OCI-LY3 (cell line): ENCODE data around the gene TAGLN2.
A peak's percentile ranks its signal among the peaks of the same experiment; 100 is the strongest.

Experiments used
- H2AFZ ChIP-seq: fragments of 200-600, 300-600 bp; shearing (Covaris generic); 2 replicates; pipeline ENCODE4 v1.6.0; 2014; ENCODE audit warnings: antibody characterized with exemption, low read depth, low read length
- H3K27ac ChIP-seq: fragments of 200-600, 300-600 bp; sonication (generic); 2 replicates; pipeline ENCODE4 v1.5.1; 2014; ENCODE audit warnings: mild to moderate bottlenecking, low read length, moderate library complexity, mixed read lengths
- H3K27me3 ChIP-seq: fragments of 200-600, 300-600 bp; sonication (generic); 2 replicates; pipeline ENCODE4 v1.6.1; 2014; ENCODE audit warnings: low read depth, low read length, mixed read lengths
- H3K36me3 ChIP-seq: fragments of 200-600, 300-600 bp; sonication (generic); replicated peaks from 2 replicates; pipeline ENCODE3; 2014; ENCODE audit warnings: low read depth, low read length, mixed read lengths
- H3K4me1 ChIP-seq: fragments of 300-600, 200-600 bp; sonication (generic); 2 replicates; pipeline ENCODE4 v1.6.1; 2014; ENCODE audit warnings: low read length, mixed read lengths
- H3K4me2 ChIP-seq: fragments of 200-600, 300-600 bp; sonication (generic); 2 replicates; pipeline ENCODE4 v1.6.1; 2014; ENCODE audit warnings: low read length, mixed read lengths
- H3K4me3 ChIP-seq: fragments of 300-600, 200-600 bp; sonication (generic); 2 replicates; pipeline ENCODE4 v1.5.1; 2014; ENCODE audit warnings: antibody characterized with exemption, mild to moderate bottlenecking, low read length, moderate library complexity
- H3K79me2 ChIP-seq: fragments of 300-600, 200-600 bp; shearing (Covaris generic); 2 replicates; pipeline ENCODE4 v1.6.1; 2014; ENCODE audit warnings: mild to moderate bottlenecking, low read length, mixed read lengths
- H3K9ac ChIP-seq: fragments of 300-600, 200-600 bp; shearing (Covaris generic); 2 replicates; pipeline ENCODE4 v1.6.0; 2014; ENCODE audit warnings: mild to moderate bottlenecking, low read length, moderate library complexity
- H3K9me3 ChIP-seq: fragments of 200-600, 300-600 bp; shearing (Covaris generic); 2 replicates; pipeline ENCODE4 v1.6.1; 2014; ENCODE audit warnings: low read length, mixed read lengths; ENCODE audit not compliant: insufficient read depth
- H4K20me1 ChIP-seq: fragments of 200-600, 300-600 bp; sonication (generic); 2 replicates; pipeline ENCODE4 v1.6.1; 2016; ENCODE audit warnings: low read length, mixed read lengths; ENCODE audit not compliant: insufficient read depth
- EZH2phosphoT487 ChIP-seq: fragments of 200-600 bp; shearing (Covaris generic); IDR thresholded peaks from 2 replicates; pipeline ENCODE4 v1.6.1; 2018; ENCODE audit warnings: antibody characterized with exemption, mixed run types, low read depth
- TF ChIP-seq, protein P1 (sequence below): fragments of 200-600, 300-600 bp; sonication (generic); IDR thresholded peaks from 2 replicates; pipeline ENCODE4 v1.5.1; 2014; ENCODE audit warnings: antibody characterized with exemption, low read length, low read depth

The TAGLN2 gene

DNA sequence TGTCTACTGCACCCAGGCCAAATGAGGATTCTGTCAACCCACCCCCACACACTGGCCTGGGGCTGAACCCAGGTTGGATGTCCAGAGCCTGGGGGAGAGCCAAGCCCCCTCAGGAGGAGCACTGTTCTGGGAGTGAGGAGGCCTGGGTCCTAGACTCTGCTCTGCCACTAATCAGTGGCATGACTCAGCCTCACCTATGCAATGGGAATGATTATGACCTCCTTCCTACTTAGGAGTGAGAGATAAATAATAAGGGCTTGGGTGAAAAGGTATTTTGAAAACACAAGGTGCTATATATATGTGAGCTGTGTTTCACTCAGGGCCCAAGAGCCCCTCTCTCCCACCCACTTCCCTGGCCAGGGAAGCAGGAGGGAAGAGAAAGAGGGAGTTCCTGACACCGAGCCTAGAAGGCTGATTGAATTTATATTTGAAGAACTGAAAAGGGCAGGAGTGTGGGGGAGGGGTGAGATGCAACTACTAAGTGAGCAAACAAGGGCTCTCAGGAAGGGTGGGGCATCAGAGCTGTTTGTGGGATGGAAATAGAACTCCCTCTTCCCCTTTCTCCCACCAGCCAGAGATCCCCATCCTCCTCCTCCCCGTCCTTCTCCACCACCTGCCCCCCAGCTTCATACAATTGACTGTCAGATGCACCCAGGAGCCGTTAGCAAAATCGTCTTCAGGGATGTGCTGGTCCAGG, 11.9 kb upstream of the TAGLN2 start:
- Histone ChIP-seq H3K4me2 (peak overlapping the region; percentile 91), H2AFZ (no peak overlapping the region), H3K27ac (peak overlapping the region; percentile 2; the same call in 1 of the 2 replicates), H4K20me1 (peaks cover 5% of the 10 kb centered on the region), H3K36me3 (no peaks in the 10 kb centered on the region), H3K9ac (peak overlapping the region; percentile 50; the same call in 1 of the 2 replicates), H3K4me1 (peaks cover 56% of the 10 kb centered on the region), H3K9me3 (no peaks in the 10 kb centered on the region), H3K27me3 (peaks cover 15% of the 10 kb centered on the region; the same call in 1 of the 2 replicates), H3K4me3 (peak overlapping the region; percentile 56), H3K79me2 (no peaks in the 10 kb centered on the region)
- TF ChIP-seq, protein P1, sequence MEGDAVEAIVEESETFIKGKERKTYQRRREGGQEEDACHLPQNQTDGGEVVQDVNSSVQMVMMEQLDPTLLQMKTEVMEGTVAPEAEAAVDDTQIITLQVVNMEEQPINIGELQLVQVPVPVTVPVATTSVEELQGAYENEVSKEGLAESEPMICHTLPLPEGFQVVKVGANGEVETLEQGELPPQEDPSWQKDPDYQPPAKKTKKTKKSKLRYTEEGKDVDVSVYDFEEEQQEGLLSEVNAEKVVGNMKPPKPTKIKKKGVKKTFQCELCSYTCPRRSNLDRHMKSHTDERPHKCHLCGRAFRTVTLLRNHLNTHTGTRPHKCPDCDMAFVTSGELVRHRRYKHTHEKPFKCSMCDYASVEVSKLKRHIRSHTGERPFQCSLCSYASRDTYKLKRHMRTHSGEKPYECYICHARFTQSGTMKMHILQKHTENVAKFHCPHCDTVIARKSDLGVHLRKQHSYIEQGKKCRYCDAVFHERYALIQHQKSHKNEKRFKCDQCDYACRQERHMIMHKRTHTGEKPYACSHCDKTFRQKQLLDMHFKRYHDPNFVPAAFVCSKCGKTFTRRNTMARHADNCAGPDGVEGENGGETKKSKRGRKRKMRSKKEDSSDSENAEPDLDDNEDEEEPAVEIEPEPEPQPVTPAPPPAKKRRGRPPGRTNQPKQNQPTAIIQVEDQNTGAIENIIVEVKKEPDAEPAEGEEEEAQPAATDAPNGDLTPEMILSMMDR = no peak
- no peak for TF ChIP-seq EZH2phosphoT487

DNA sequence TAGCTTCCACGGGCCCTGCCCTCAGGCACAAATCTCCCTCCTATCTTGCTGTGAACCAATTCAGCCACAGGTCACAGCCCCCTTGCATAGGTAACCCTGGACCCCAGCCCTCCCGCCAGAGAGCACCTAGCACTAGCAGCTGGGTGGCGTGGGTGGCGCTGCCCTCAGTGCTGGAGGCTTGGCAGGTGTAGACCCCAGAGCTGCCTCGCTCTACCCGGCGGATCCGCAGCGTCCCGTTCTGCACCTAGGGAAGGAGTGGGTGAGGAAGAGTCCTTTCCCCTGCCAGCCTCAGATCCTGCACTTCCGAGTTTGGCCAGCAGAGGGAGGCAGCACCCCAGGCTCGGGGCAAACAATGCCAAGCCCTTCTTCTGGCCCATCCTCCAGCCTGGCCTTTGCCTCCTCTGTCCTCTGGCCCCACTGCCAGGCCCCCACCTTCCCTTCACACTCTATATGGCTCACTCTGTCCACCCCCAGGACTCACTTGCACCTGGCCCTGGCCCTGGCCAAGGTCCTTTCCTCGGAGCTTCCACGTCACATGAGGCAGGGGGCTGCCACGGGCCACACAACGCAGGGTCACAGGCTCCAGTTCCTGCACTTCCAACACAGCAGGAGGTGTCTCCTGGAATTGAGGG, 11.1 kb upstream of the TAGLN2 start:
- Histone ChIP-seq H3K9ac (peak overlapping the region; percentile 50; the same call in 1 of the 2 replicates), H3K9me3 (no peaks in the 10 kb centered on the region), H3K4me2 (peak overlapping the region; percentile 91), H2AFZ (no peak overlapping the region), H3K27ac (no peak overlapping the region), H4K20me1 (peaks cover 5% of the 10 kb centered on the region), H3K79me2 (no peaks in the 10 kb centered on the region), H3K36me3 (no peaks in the 10 kb centered on the region), H3K27me3 (peaks cover 15% of the 10 kb centered on the region; the same call in 1 of the 2 replicates), H3K4me3 (peak overlapping the region; percentile 56; the same call in 1 of the 2 replicates), H3K4me1 (peaks cover 64% of the 10 kb centered on the region)
- TF ChIP-seq, protein P1 = peak; percentile 94
- TF ChIP-seq EZH2phosphoT487 = no peak

DNA sequence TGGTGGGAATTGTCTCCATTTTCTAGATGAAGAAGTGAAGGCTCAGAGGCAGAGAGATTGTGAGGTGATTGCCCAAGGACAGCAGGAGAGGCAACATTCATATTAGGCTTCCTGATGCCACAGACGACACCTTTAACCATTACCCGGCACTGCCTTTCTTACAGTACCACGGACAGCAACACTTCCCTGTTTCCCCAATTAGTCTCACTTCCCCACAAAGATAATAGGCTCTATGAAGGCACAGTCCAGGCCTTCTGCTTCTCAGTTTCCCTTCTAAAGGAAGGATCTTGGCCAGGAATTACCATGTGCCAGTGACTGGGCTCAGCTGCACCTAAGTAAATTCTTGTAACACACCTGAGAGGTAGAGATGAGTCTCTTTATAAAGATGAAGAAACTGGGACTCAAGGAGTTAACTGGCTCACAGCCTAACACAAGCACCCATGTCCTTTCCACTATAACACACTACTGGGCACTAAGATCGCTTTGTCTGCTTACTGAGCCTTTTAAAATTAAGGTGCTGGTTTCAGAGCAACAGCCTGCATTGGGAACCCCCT, 10.5 kb upstream of the TAGLN2 start:
- H3K27ac ChIP-seq = no peak overlapping the region
- H3K9me3 ChIP-seq = no peaks in the 10 kb centered on the region
- TF ChIP-seq EZH2phosphoT487 = no peak
- TF ChIP-seq, protein P1 = no peak
- H3K79me2 ChIP-seq = no peaks in the 10 kb centered on the region
- H3K4me2 ChIP-seq = peak overlapping the region; percentile 91
- H3K4me1 ChIP-seq = peaks cover 67% of the 10 kb centered on the region
- H3K9ac ChIP-seq = no peak overlapping the region
- H3K4me3 ChIP-seq = peak overlapping the region; percentile 31; the same call in 1 of the 2 replicates
- H3K27me3 ChIP-seq = peaks cover 15% of the 10 kb centered on the region; the same call in 1 of the 2 replicates
- peaks cover 5% of the 10 kb centered on the region for H4K20me1 ChIP-seq
- H3K36me3 ChIP-seq = no peaks in the 10 kb centered on the region
- H2AFZ ChIP-seq = no peak overlapping the region

DNA sequence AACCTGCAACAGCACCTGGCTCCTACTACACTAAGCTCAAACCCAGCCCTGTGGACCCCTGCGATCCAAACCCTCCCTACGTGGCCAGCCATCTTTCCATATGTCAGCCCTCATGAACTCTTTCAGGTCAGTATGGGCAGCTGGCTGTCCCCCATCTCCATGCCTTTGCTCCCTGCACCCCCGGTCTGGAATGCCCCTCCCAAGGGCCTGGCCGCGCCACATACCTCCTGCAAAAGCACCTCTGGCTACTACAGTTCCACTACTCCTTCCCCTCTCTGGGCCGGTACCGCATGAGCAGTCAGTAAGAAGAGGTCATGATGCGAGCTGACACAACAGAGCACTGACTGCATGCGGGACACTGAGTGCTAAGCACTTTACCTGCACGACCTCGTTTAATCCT, 10.0 kb upstream of the TAGLN2 start:
- no peaks in the 10 kb centered on the region for H3K36me3 ChIP-seq
- H3K79me2 ChIP-seq = no peaks in the 10 kb centered on the region
- H4K20me1 ChIP-seq = peaks cover 5% of the 10 kb centered on the region
- H3K27ac ChIP-seq = no peak overlapping the region
- no peak for TF ChIP-seq EZH2phosphoT487
- TF ChIP-seq, protein P1 = no peak
- no peak overlapping the region for H3K9ac ChIP-seq
- peaks cover 15% of the 10 kb centered on the region; the same call in 1 of the 2 replicates for H3K27me3 ChIP-seq
- no peak overlapping the region for H3K4me3 ChIP-seq
- H3K4me1 ChIP-seq = peaks cover 67% of the 10 kb centered on the region
- H3K9me3 ChIP-seq = no peaks in the 10 kb centered on the region
- peak overlapping the region; percentile 16; the same call in 1 of the 2 replicates for H3K4me2 ChIP-seq
- H2AFZ ChIP-seq = no peak overlapping the region
